Measurements from ENCODE around the gene GPS1. TPM values are rescaled to one million over a fixed set of nuclear protein-coding genes. Genes with fewer than 3 reads are reported as not detected.

GPS1 gene
- total RNA-seq, 6 donors from 2014 or later, result 55.2 to 147 (median 108) TPM

GRCh38 chr17:82023447-82024241 is 28.1 kb upstream of the GPS1 start:
- Histone ChIP-seq H3K9me3 (no peaks in the 10 kb centered on the region), H3K27me3 (no peaks in the 10 kb centered on the region), H3K27ac (peak overlapping the region in 2 of 4 donors; percentile 34 to 72), H3K4me3 (peak overlapping the region; percentile 44 to 99 (median 94)), H3K4me1 (peaks cover 21 to 46% (median 35%) of the 10 kb centered on the region in 4 donors), H3K36me3 (peaks cover 0 to 8% (median 3%) of the 10 kb centered on the region in 4 donors)
- DNase-seq (peak in 1 of 2 donors; percentile 58), ATAC-seq (ENCODE audit: low FRiP score in 2 of 2) (peak in 1 of 2 donors; percentile 2)
- TF ChIP-seq POLR2AphosphoS5 (IDR thresholded peaks at IDR 0.05) (no peak), EP300 (IDR thresholded peaks at IDR 0.05) (no peak), POLR2A (IDR thresholded peaks at IDR 0.05) (no peak)
- TF ChIP-seq, protein P1, sequence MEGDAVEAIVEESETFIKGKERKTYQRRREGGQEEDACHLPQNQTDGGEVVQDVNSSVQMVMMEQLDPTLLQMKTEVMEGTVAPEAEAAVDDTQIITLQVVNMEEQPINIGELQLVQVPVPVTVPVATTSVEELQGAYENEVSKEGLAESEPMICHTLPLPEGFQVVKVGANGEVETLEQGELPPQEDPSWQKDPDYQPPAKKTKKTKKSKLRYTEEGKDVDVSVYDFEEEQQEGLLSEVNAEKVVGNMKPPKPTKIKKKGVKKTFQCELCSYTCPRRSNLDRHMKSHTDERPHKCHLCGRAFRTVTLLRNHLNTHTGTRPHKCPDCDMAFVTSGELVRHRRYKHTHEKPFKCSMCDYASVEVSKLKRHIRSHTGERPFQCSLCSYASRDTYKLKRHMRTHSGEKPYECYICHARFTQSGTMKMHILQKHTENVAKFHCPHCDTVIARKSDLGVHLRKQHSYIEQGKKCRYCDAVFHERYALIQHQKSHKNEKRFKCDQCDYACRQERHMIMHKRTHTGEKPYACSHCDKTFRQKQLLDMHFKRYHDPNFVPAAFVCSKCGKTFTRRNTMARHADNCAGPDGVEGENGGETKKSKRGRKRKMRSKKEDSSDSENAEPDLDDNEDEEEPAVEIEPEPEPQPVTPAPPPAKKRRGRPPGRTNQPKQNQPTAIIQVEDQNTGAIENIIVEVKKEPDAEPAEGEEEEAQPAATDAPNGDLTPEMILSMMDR (IDR thresholded peaks at IDR 0.05), result peak in 1 of 6 experiments; percentile 5
- WGBS, 2 donors, result 4 to 19% methylated on average over 12 to 35 of the region's 55 CpGs

DNA sequence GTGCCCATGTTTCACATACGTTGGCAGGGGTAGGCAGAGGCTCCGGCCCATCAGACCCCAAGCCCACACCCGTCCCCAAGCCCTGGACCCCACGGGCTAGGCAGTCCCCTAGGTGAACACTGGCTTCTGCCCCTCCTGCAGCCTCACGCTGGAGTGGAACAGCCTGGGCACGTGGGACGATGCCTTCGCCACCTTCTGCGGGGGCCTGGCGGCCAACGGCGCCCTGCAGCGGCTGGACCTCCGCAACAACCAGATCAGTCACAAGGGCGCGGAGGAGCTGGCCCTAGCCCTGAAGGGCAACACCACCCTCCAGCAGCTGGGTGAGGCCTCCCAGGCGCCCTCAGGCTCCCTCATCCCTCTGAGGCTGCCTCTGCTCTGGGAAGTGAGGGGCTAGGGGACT is 26.8 kb upstream of the GPS1 start:
- Histone ChIP-seq H3K9me3 (no peaks in the 10 kb centered on the region), H3K36me3 (peaks cover 0 to 9% (median 0%) of the 10 kb centered on the region in 4 donors), H3K4me1 (peaks cover 22 to 40% (median 29%) of the 10 kb centered on the region in 4 donors), H3K4me3 (no peak overlapping the region), H3K27me3 (no peaks in the 10 kb centered on the region), H3K27ac (no peak overlapping the region)
- ATAC-seq (ENCODE audit: low FRiP score in 2 of 2) (no peak), DNase-seq (peak in 1 of 2 donors; percentile 80)
- TF ChIP-seq POLR2A (IDR thresholded peaks at IDR 0.05), result no peak
- no peak for TF ChIP-seq EP300 (IDR thresholded peaks at IDR 0.05)
- no peak for TF ChIP-seq POLR2AphosphoS5 (IDR thresholded peaks at IDR 0.05)
- TF ChIP-seq, protein P1 (IDR thresholded peaks at IDR 0.05), result no peak
- 97% methylated on average over 17 of the region's 17 CpGs; no CpG with 5 or more reads in 1 of the 2 donors for WGBS, 2 donors

DNA sequence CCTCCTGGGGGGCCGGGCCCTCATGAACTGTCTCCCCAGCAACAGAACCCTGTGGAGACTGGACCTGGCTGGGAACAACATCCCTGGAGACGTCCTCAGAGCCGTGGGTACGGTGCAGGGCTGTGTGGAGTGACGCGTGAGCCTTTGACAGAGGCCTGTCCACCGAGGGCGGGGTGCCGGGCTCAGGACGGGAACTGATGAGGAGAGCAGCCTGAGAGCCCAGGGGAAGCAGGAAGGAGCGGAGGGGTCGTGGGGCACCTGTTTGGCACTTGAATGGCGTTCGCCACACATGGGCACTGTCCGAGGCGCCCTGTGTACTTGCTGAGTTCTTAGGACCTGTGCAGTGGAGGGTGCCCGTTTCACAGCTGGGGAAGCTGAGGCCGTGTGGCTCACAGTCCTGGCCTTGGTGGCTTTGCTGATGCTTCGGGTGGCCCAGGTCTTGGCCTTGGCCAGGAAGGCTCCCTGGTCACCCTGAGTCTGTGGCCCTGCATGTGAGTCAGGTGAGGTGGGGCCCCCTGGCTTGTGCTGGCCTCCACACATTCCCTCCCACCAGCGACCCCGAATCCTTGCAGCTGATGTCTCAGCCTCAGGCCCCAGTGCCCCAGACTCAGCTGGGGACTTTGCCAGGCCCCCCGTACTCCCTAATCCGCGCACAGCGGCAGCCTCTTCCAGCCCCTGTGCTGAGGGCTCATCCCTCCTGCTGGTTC is 26.1 kb upstream of the GPS1 start:
- WGBS, 2 donors, result 95 to 96% methylated on average over 8 to 23 of the region's 25 CpGs
- Histone ChIP-seq H3K4me1 (peaks cover 28 to 43% (median 33%) of the 10 kb centered on the region in 4 donors), H3K36me3 (peaks cover 0 to 9% (median 0%) of the 10 kb centered on the region in 4 donors), H3K27ac (no peak overlapping the region), H3K27me3 (no peaks in the 10 kb centered on the region), H3K9me3 (no peaks in the 10 kb centered on the region), H3K4me3 (no peak overlapping the region)
- peak in 1 of 2 donors; percentile 78 for DNase-seq
- no peak for ATAC-seq (ENCODE audit: low FRiP score in 2 of 2)
- TF ChIP-seq, protein P1 (IDR thresholded peaks at IDR 0.05), result no peak

DNA sequence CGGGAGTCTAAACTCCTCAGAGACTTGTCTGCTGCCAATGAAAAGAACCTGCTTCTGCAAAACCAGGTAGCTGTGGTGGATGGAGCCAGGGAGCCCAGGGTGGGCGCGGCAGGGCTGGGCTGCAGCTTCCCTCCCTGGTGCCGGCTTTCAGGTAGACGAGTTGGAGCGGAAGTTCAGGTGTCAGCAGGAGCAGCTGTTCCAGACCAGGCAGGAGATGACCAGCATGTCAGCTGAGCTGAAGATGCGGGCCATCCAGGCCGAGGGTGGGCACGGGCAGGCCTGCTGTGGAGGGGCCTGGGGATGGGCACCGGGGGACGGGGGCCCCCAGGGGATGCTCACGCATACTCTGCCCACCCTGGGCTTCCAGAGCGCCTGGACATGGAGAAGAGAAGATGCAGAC is 23.5 kb upstream of the GPS1 start:
- Histone ChIP-seq H3K4me1 (peaks cover 26 to 43% (median 32%) of the 10 kb centered on the region in 4 donors), H3K36me3 (peaks cover 0 to 9% (median 0%) of the 10 kb centered on the region in 4 donors), H3K27ac (no peak overlapping the region), H3K9me3 (no peaks in the 10 kb centered on the region), H3K27me3 (peaks cover 0 to 5% (median 1%) of the 10 kb centered on the region in 4 donors), H3K4me3 (no peak overlapping the region)
- WGBS, 2 donors, result 99 to 100% methylated on average over 8 to 12 of the region's 13 CpGs
- TF ChIP-seq POLR2AphosphoS5 (IDR thresholded peaks at IDR 0.05), result no peak
- DNase-seq, result peak in 1 of 2 donors; percentile 64
- ATAC-seq (ENCODE audit: low FRiP score in 2 of 2), result no peak

DNA sequence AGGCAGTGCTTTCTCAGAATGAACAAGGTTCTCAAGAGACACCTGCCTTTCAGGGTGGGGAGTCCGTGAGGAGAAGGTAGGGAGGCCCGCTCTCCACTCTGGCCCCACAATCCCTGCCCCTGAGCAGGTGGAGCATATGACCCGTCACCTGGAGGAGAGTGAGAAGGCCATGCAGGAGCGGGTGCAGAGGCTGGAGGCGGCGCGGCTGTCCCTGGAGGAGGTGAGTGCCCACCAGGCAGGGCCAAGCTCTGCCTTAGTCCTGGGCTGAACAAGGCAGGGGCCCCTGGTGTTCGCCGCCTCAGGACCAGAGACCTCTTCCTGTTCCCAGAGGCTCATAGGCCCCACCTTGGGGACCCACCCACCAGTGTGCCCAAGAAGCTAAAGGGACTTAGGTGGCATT is 22.7 kb upstream of the GPS1 start:
- peaks cover 0 to 5% (median 1%) of the 10 kb centered on the region in 4 donors for H3K27me3 ChIP-seq
- no peak overlapping the region for H3K4me3 ChIP-seq
- TF ChIP-seq, protein P1 (IDR thresholded peaks at IDR 0.05), result no peak
- TF ChIP-seq EP300 (IDR thresholded peaks at IDR 0.05), result no peak
- no peak for TF ChIP-seq POLR2A (IDR thresholded peaks at IDR 0.05)
- TF ChIP-seq POLR2AphosphoS5 (IDR thresholded peaks at IDR 0.05), result no peak
- WGBS, 2 donors, result 97% methylated on average over 9 of the region's 9 CpGs; no CpG with 5 or more reads in 1 of the 2 donors
- no peaks in the 10 kb centered on the region for H3K9me3 ChIP-seq
- peaks cover 21 to 35% (median 26%) of the 10 kb centered on the region in 4 donors for H3K4me1 ChIP-seq
- ATAC-seq (ENCODE audit: low FRiP score in 2 of 2) (no peak), DNase-seq (peak in 1 of 2 donors; percentile 75)
- no peak overlapping the region for H3K27ac ChIP-seq
- peaks cover 0 to 9% (median 0%) of the 10 kb centered on the region in 4 donors for H3K36me3 ChIP-seq
